ENCODE measurements around the gene UACA.

UACA gene

GRCh38 chr15:70708839-70709238 lies 54.5 kb downstream of the UACA start:
- DNase-seq, result no peak

GRCh38 chr15:70707686-70708300 lies 55.6 kb downstream of the UACA start:
- DNase-seq, result no peak

GRCh38 chr15:70704731-70705130 lies 58.6 kb downstream of the UACA start:
- DNase-seq, result no peak

GRCh38 chr15:70704166-70704565 lies 59.2 kb downstream of the UACA start:
- DNase-seq, result no peak

- no peak for DNase-seq
Measured at GRCh38 chr15:70703096-70703878, 60.1 kb downstream of the UACA start.

- DNase-seq, result no peak
Measured at GRCh38 chr15:70702584-70702983, 60.8 kb downstream of the UACA start.

GRCh38 chr15:70701891-70702568 lies 61.3 kb downstream of the UACA start:
- no peak for DNase-seq

GRCh38 chr15:70701171-70701570 lies 62.2 kb downstream of the UACA start:
- no peak for DNase-seq

GRCh38 chr15:70699890-70700289 lies 63.5 kb downstream of the UACA start:
- no peak for DNase-seq

GRCh38 chr15:70698836-70699390 lies 64.4 kb downstream of the UACA start:
- no peak for DNase-seq

GRCh38 chr15:70698426-70698825 lies 64.9 kb downstream of the UACA start:
- DNase-seq, result no peak

- no peak for DNase-seq
Measured at GRCh38 chr15:70690491-70691276, 72.7 kb downstream of the UACA start.

- no peak for DNase-seq
Measured at GRCh38 chr15:70690021-70690420, 73.3 kb downstream of the UACA start.

GRCh38 chr15:70687482-70687881 lies 75.9 kb downstream of the UACA start:
- no peak for DNase-seq

GRCh38 chr15:70680817-70681216 lies 82.5 kb downstream of the UACA start:
- DNase-seq, result no peak

- no peak for DNase-seq
Measured at GRCh38 chr15:70679919-70680231, 83.5 kb downstream of the UACA start.

- no peak for DNase-seq
Measured at GRCh38 chr15:70672081-70672480, 91.3 kb downstream of the UACA start.

- no peak for DNase-seq
Measured at GRCh38 chr15:70670680-70671079, 92.7 kb downstream of the UACA start.

GRCh38 chr15:70669966-70670658 lies 93.2 kb downstream of the UACA start:
- no peak for DNase-seq

GRCh38 chr15:70669006-70669602 lies 94.3 kb downstream of the UACA start:
- no peak for DNase-seq

GRCh38 chr15:70665599-70665998 lies 97.8 kb downstream of the UACA start:
- no peak for DNase-seq

- DNase-seq, result no peak
Measured at GRCh38 chr15:70664494-70664893, 98.9 kb downstream of the UACA start.

Measured in stimulated activated CD4-positive, alpha-beta T cell treated with anti-CD3 and anti-CD28 coated beads, Interleukin-4, amount 100 ng/mL, for 4 hours (primary cell).